Liver (tissue), 9 donors: ENCODE data around the gene NDC1. TPM values are rescaled to one million over a fixed set of nuclear protein-coding genes. Genes with fewer than 3 reads are reported as not detected.
"Not testable (repeated sequence)": the region's sequence is repeated elsewhere in the genome, so short reads cannot be mapped to it uniquely, and the experiment has no call there.

Experiments
- DNase-seq: peaks from one replicate; pipeline ENCODE4 v3.0.0-alpha.2; 2017; ENCODE audit warnings: low spot score
- H3K27ac ChIP-seq, 2 donors: one replicate each; pipeline ENCODE4 v1.7.0; 2013; ENCODE audit warnings: inconsistent platforms in 2 of 2, low read length in 2 of 2, control low read depth in 1 of 2, low read depth in 1 of 2, mild to moderate bottlenecking in 1 of 2
- H3K27me3 ChIP-seq, 4 donors: one replicate each; pipeline versions ENCODE4 v1.6.1 to v1.7.0; 2013; ENCODE audit warnings: low read length in 3 of 4, inconsistent platforms in 1 of 4, mild to moderate bottlenecking in 1 of 4, moderate library complexity in 1 of 4; ENCODE audit not compliant: control insufficient read depth in 4 of 4, insufficient read depth in 4 of 4
- H3K36me3 ChIP-seq, 4 donors: one replicate each; pipeline versions ENCODE4 v1.6.1 to v1.7.0; 2013; ENCODE audit warnings: low read length in 3 of 4, mild to moderate bottlenecking in 3 of 4, low read depth in 1 of 4, moderate library complexity in 1 of 4; ENCODE audit not compliant: control insufficient read depth in 4 of 4, insufficient read depth in 3 of 4
- H3K4me1 ChIP-seq, 4 donors: one replicate each; pipeline versions ENCODE4 v1.6.1 to v1.7.0; 2013; ENCODE audit warnings: low read length in 3 of 4, mild to moderate bottlenecking in 3 of 4, moderate library complexity in 1 of 4; ENCODE audit not compliant: control insufficient read depth in 4 of 4, insufficient read depth in 4 of 4
- H3K4me3 ChIP-seq, 3 donors: one replicate each; pipeline versions ENCODE4 v1.6.1 to v1.7.0; 2013; ENCODE audit warnings: low read length in 3 of 3, control low read depth in 1 of 3, low read depth in 1 of 3, mild to moderate bottlenecking in 1 of 3
- H3K9ac ChIP-seq, 2 donors: one replicate each; pipeline ENCODE4 v1.7.0; 2013; ENCODE audit warnings: low read length in 2 of 2, mild to moderate bottlenecking in 2 of 2, moderate library complexity in 2 of 2, control low read depth in 1 of 2, low read depth in 1 of 2
- H3K9me3 ChIP-seq, 4 donors: one replicate each; pipeline versions ENCODE4 v1.6.1 to v1.7.0; 2013; ENCODE audit warnings: low read length in 3 of 4; ENCODE audit not compliant: control insufficient read depth in 4 of 4
- EGR1 ChIP-seq, 2 donors: IDR thresholded peaks; 2 replicates each; pipeline ENCODE4 v1.6.1; 2016 to 2018; ENCODE audit warnings: antibody characterized with exemption in 2 of 2, low read depth in 2 of 2
- FOXA1 ChIP-seq: IDR thresholded peaks from 2 replicates; pipeline ENCODE4 v1.6.1; 2016; ENCODE audit warnings: antibody characterized with exemption
- FOXA2 ChIP-seq: IDR thresholded peaks from 2 replicates; pipeline ENCODE4 v1.6.1; 2016; ENCODE audit warnings: antibody characterized with exemption
- GABPA ChIP-seq, 2 donors: IDR thresholded peaks in 1 of 2; conservative IDR thresholded peaks in 1 of 2; 2 replicates each; pipeline ENCODE4 v1.6.1; 2016; ENCODE audit warnings: antibody characterized with exemption in 2 of 2, mild to moderate bottlenecking in 1 of 2, moderate library complexity in 1 of 2
- HNF4A ChIP-seq, 2 donors: conservative IDR thresholded peaks; 2 replicates each; pipeline ENCODE4 v1.6.1; 2016; ENCODE audit warnings: antibody characterized with exemption in 2 of 2, mild to moderate bottlenecking in 2 of 2
- HNF4G ChIP-seq: IDR thresholded peaks from 2 replicates; pipeline ENCODE4 v1.6.1; 2016; ENCODE audit warnings: antibody characterized with exemption
- NR2F2 ChIP-seq: IDR thresholded peaks from 2 replicates; pipeline ENCODE4 v1.6.1; 2016; ENCODE audit warnings: antibody characterized with exemption
- RAD21 ChIP-seq, 2 donors: IDR thresholded peaks; 2 replicates each; pipeline ENCODE4 v1.6.1; 2016; ENCODE audit warnings: antibody characterized with exemption in 2 of 2, mild to moderate bottlenecking in 2 of 2
- RXRA ChIP-seq, 2 donors: IDR thresholded peaks; 2 replicates each; pipeline ENCODE4 v1.6.1; 2017 to 2018; ENCODE audit warnings: antibody characterized with exemption in 2 of 2, mild to moderate bottlenecking in 1 of 2
- SP1 ChIP-seq: IDR thresholded peaks from 2 replicates; pipeline ENCODE4 v1.6.1; 2018; ENCODE audit warnings: antibody characterized with exemption, mild to moderate bottlenecking
- TAF1 ChIP-seq: conservative IDR thresholded peaks from 2 replicates; pipeline ENCODE4 v1.6.1; 2016; ENCODE audit warnings: antibody characterized with exemption, mild to moderate bottlenecking
- YY1 ChIP-seq: IDR thresholded peaks from 2 replicates; pipeline ENCODE4 v1.6.1; 2016; ENCODE audit warnings: antibody characterized with exemption, mild to moderate bottlenecking
- WGBS: extraction: QIAGEN DNeasy Blood & Tissue Kit; methylation state at CpG from one replicate; pipeline ENCODE4 v1.1.7; 2013; 5-methylcytosine and 5-hydroxymethylcytosine counted together
- polyA plus RNA-seq, 2 donors: library from polyadenylated mRNA; stranded (reverse) in 1 of 2; unstranded in 1 of 2; fragments of 200-250 nt in 1 of 2; fragments of >200 nt in 1 of 2; fragmentation: Nextera tagmentation in 1 of 2; extraction: Ambion mirVana in 1 of 2; gene quantifications; one replicate each; pipeline versions ENCODE4 v1.2.1 to v1.2.3, GENCODE V29; 2013 to 2015
- total RNA-seq, 2 donors: library from RNA; depleted of rRNA; stranded (reverse); fragments of >200 nt; gene quantifications; one replicate each; pipeline ENCODE4 v1.2.3, GENCODE V29; 2014
- TF ChIP-seq, protein P1 (sequence below): IDR thresholded peaks from 2 replicates; pipeline ENCODE4 v1.6.1; 2016; ENCODE audit warnings: antibody characterized with exemption
- TF ChIP-seq, protein P2 (sequence below): IDR thresholded peaks from 2 replicates; pipeline ENCODE4 v1.6.1; 2016; ENCODE audit warnings: antibody characterized with exemption
- TF ChIP-seq, protein P3 (sequence below): IDR thresholded peaks from 2 replicates; pipeline ENCODE4 v1.6.1; 2016; ENCODE audit warnings: antibody characterized with exemption
- TF ChIP-seq, protein P4 (sequence below): fragments of 150-350 bp; IDR thresholded peaks from 2 replicates; pipeline ENCODE4 v1.5.1; 2017; ENCODE audit warnings: improper control_type of control experiment, low read depth, low read length; ENCODE audit not compliant: missing input control
- donor health status: healthy.
- donor health status: healthy.
- donor health status: healthy.
- donor health status: healthy.
- donor health status: healthy.

The NDC1 gene
- total and polyA plus RNA-seq, 4 donors, result 2.2 to 17.9 (median 5.8) TPM

DNA sequence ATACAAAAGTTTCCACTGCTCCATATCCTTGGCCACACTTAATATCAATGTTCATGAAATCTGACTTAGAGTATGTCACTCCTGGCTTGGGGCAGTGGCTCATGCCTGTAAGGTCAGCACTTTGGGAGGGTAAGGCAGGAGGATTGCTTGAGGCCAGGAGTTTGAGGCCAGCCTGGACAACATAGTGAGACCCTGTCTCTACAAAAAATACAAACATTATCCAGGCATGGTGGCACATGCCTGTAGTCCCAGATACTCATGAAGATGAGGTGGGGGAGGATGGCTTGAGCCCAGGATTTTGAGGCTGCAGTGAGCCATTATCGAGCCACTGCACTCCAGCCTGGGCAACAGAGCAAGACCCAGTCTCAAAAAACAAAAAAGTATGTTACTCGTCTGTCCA lies 37.1 kb upstream of the NDC1 start:
- WGBS, result 97% methylated on average over 2 of the region's 2 CpGs
- not testable (repeated sequence) for H3K9me3 ChIP-seq, H3K4me1 ChIP-seq, H3K4me3 ChIP-seq, H3K27me3 ChIP-seq, H3K27ac ChIP-seq, DNase-seq, H3K9ac ChIP-seq
- H3K36me3 ChIP-seq, result peaks cover 4 to 41% (median 33%) of the 10 kb centered on the region in 4 donors

DNA sequence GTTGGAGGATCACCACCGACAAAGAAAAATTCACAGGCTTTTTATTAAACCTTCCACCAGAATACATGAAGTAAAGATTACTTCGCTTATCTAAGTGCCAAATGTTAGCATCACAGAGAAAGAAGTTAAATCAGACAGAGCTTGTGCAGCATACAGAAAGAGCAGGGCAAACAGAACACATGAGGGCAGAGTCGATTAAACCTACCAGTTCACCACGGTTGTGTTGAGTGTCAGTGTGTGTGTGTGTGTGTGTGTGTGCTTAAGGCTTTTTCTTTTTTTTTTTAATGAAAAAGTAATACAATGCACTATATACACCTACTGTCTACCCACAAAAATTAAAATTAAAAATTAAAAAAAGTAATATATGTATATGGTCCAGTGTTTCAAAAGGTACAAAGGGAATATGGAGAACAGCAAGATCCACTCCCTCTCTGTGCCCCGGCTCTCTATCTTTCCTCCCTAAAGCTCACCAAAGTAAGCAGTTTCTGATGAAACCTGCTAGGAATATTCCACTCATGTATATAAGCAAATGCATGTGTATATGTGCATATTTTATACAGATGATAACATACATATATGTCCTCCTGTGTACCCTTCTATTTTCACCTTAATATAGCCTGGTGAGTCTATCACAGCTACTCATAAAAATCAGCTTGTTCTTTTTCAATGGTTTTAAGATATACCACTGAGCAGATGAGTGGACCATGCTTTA lies 33.8 kb upstream of the NDC1 start:
- WGBS, result 79% methylated on average over 5 of the region's 5 CpGs
- Histone ChIP-seq H3K27me3 (no peaks in the 10 kb centered on the region), H3K9ac (no peak overlapping the region), H3K9me3 (no peaks in the 10 kb centered on the region), H3K36me3 (peaks cover 6 to 52% (median 41%) of the 10 kb centered on the region in 4 donors), H3K4me1 (no peaks in the 10 kb centered on the region), H3K4me3 (no peak overlapping the region), H3K27ac (no peak overlapping the region)
- no peak for DNase-seq
- TF ChIP-seq, protein P1, sequence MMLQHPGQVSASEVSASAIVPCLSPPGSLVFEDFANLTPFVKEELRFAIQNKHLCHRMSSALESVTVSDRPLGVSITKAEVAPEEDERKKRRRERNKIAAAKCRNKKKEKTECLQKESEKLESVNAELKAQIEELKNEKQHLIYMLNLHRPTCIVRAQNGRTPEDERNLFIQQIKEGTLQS, result no peak
- TF ChIP-seq NR2F2, result no peak
- TF ChIP-seq, protein P2, sequence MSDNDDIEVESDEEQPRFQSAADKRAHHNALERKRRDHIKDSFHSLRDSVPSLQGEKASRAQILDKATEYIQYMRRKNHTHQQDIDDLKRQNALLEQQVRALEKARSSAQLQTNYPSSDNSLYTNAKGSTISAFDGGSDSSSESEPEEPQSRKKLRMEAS, result no peak
- no peak for TF ChIP-seq FOXA1
- no peak for TF ChIP-seq HNF4G
- no peak for TF ChIP-seq SP1
- no peak for TF ChIP-seq HNF4A (conservative IDR thresholded peaks at IDR 0.05)
- TF ChIP-seq GABPA (IDR thresholded peaks at IDR 0.05 in 1 of 2, conservative IDR thresholded peaks at IDR 0.05 in 1 of 2), result no peak
- TF ChIP-seq, protein P3, sequence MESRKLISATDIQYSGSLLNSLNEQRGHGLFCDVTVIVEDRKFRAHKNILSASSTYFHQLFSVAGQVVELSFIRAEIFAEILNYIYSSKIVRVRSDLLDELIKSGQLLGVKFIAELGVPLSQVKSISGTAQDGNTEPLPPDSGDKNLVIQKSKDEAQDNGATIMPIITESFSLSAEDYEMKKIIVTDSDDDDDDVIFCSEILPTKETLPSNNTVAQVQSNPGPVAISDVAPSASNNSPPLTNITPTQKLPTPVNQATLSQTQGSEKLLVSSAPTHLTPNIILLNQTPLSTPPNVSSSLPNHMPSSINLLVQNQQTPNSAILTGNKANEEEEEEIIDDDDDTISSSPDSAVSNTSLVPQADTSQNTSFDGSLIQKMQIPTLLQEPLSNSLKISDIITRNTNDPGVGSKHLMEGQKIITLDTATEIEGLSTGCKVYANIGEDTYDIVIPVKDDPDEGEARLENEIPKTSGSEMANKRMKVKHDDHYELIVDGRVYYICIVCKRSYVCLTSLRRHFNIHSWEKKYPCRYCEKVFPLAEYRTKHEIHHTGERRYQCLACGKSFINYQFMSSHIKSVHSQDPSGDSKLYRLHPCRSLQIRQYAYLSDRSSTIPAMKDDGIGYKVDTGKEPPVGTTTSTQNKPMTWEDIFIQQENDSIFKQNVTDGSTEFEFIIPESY, result no peak
- TF ChIP-seq EGR1 (IDR thresholded peaks at IDR 0.05; ENCODE audit: low read depth in 2 of 2), result no peak
- no peak for TF ChIP-seq RXRA (IDR thresholded peaks at IDR 0.05)
- TF ChIP-seq TAF1, result no peak
- TF ChIP-seq, protein P4, sequence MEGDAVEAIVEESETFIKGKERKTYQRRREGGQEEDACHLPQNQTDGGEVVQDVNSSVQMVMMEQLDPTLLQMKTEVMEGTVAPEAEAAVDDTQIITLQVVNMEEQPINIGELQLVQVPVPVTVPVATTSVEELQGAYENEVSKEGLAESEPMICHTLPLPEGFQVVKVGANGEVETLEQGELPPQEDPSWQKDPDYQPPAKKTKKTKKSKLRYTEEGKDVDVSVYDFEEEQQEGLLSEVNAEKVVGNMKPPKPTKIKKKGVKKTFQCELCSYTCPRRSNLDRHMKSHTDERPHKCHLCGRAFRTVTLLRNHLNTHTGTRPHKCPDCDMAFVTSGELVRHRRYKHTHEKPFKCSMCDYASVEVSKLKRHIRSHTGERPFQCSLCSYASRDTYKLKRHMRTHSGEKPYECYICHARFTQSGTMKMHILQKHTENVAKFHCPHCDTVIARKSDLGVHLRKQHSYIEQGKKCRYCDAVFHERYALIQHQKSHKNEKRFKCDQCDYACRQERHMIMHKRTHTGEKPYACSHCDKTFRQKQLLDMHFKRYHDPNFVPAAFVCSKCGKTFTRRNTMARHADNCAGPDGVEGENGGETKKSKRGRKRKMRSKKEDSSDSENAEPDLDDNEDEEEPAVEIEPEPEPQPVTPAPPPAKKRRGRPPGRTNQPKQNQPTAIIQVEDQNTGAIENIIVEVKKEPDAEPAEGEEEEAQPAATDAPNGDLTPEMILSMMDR, result no peak

DNA sequence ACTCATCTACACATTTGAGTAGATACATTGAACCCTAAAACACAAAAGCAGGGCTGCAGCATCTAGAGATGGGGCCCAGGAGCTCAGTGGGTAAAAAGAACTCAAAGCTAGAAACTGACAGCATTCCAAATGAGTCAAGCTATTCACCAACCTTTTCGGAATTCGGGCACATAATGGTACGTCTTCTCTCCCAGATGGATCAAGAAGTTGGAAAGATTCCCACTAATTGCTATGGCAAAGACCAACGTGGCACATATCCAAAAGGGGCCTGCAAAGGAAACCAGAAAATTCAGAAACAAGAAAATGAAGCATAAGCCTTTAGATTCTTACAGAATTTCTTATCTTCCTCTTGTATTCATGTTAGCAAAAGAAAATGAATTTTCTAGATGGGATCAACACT lies 33.1 kb upstream of the NDC1 start:
- Histone ChIP-seq H3K9me3 (no peaks in the 10 kb centered on the region), H3K36me3 (peaks cover 4 to 56% (median 43%) of the 10 kb centered on the region in 4 donors), H3K27ac (no peak overlapping the region), H3K27me3 (no peaks in the 10 kb centered on the region), H3K9ac (no peak overlapping the region), H3K4me1 (no peaks in the 10 kb centered on the region), H3K4me3 (no peak overlapping the region)
- TF ChIP-seq HNF4A (conservative IDR thresholded peaks at IDR 0.05) (no peak), GABPA (IDR thresholded peaks at IDR 0.05 in 1 of 2, conservative IDR thresholded peaks at IDR 0.05 in 1 of 2) (no peak), RXRA (IDR thresholded peaks at IDR 0.05) (no peak), NR2F2 (no peak), YY1 (no peak), EGR1 (IDR thresholded peaks at IDR 0.05; ENCODE audit: low read depth in 2 of 2) (no peak), TAF1 (no peak), RAD21 (IDR thresholded peaks at IDR 0.05) (no peak), SP1 (no peak), FOXA1 (no peak), FOXA2 (no peak)
- TF ChIP-seq, protein P4, result no peak
- DNase-seq, result no peak
- WGBS, result 89% methylated on average over 4 of the region's 4 CpGs
